LNCaP clone FGC (cell line): ENCODE data around the gene SFN.
A peak's percentile ranks its signal among the peaks of the same experiment; 100 is the strongest.

Experiments
- DNase-seq: peaks from one replicate; pipeline ENCODE4 v3.0.0-alpha.2; 2011; ENCODE audit warnings: low read depth
- H3K4me3 ChIP-seq: 2 replicates; pipeline ENCODE4 v1.5.1; 2011; ENCODE audit warnings: mild to moderate bottlenecking, low read depth, low read length, control low read depth
- TF ChIP-seq, protein P1 (sequence below): IDR thresholded peaks from 2 replicates; pipeline ENCODE4 v1.5.1; 2012; ENCODE audit warnings: mild to moderate bottlenecking; ENCODE audit not compliant: control insufficient read depth, insufficient read depth; ENCODE audit errors: extremely low read depth

The SFN gene

GRCh38 chr1:26826261-26827105 lies 36.5 kb upstream of the SFN start, which contains the start of gene ZDHHC18:
TSS of gene ZDHHC18 (plus strand) at chr1:26826688. CDS start at chr1:26826805, 117 bp downstream.
- TF ChIP-seq, protein P1, sequence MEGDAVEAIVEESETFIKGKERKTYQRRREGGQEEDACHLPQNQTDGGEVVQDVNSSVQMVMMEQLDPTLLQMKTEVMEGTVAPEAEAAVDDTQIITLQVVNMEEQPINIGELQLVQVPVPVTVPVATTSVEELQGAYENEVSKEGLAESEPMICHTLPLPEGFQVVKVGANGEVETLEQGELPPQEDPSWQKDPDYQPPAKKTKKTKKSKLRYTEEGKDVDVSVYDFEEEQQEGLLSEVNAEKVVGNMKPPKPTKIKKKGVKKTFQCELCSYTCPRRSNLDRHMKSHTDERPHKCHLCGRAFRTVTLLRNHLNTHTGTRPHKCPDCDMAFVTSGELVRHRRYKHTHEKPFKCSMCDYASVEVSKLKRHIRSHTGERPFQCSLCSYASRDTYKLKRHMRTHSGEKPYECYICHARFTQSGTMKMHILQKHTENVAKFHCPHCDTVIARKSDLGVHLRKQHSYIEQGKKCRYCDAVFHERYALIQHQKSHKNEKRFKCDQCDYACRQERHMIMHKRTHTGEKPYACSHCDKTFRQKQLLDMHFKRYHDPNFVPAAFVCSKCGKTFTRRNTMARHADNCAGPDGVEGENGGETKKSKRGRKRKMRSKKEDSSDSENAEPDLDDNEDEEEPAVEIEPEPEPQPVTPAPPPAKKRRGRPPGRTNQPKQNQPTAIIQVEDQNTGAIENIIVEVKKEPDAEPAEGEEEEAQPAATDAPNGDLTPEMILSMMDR, result peak; percentile 72
- no peak for DNase-seq
- peak within 1 kb of the TSS; percentile 60 for H3K4me3 ChIP-seq

DNA sequence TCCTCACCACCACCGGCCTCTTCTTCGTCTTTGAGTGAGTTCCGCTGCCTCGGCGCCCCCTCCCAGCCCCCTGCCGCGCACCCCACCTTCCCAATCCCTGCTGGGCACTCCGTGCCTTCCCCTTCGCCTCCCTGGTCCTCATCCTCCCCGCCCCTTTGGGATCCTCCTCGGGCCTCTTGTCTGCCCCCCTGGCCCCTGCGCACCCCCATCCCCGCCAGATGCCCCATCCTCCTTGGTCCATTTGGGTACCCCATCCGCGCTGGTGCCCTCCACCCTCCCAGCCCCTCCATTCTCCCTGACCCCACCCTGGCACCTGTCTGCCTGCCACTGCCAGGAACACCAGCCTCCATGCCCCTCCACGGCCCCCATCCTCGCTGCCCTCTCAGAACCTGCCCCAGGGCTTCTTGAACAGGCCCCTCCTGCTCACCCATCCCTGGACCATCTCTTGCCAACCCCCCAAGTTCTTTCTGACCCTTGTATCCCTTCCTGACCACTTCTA lies 35.8 kb upstream of the SFN start:
- TF ChIP-seq, protein P1, result no peak

GRCh38 chr1:26827663-26828062 lies 35.3 kb upstream of the SFN start:
- TF ChIP-seq, protein P1, result no peak
- DNase-seq, result no peak
- peak overlapping the region; percentile 60 for H3K4me3 ChIP-seq

More for the DNA sequence above, 35.8 kb upstream of the SFN start:
- peak overlapping the region; percentile 60 for H3K4me3 ChIP-seq
- no peak for DNase-seq

GRCh38 chr1:26828411-26828991 lies 34.4 kb upstream of the SFN start:
- TF ChIP-seq, protein P1, result no peak
- DNase-seq, result no peak
- no peak overlapping the region for H3K4me3 ChIP-seq

DNA sequence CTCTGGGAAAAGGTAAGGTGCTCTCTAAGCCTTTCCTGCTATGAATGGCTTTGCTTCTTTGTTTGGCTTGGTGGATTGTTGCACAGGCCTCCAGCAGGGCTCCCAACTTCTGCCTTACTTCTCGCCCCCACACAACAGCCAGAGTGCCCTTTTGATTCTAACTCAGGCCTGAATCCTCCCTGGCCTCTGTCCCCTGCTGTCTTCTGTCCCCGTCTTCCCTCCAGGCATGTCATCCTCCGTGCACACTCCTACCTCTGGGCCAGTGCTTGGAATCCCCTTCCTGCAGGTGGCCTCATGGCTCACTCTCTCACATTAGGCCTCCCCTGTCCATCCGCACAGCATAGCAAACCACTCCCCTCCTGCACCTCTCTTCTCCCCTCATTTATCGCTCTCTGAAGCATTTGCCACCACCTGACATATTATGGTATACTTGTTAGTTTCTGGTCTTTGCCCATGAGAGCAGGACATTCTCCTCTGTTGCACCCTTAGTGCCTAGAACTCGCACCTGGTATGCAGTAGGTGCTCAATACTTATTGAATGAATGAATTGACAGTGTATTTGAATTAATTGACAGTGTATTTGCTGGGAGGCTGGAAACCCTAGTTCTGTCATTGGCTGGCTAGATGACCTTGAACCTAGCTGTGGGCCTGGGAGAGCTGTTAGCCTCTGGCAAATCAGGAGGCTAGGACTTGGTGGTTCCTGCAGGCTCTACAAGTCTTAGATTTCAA lies 33.6 kb upstream of the SFN start:
- no peak overlapping the region for H3K4me3 ChIP-seq
- no peak for DNase-seq
- TF ChIP-seq, protein P1, result no peak

DNA sequence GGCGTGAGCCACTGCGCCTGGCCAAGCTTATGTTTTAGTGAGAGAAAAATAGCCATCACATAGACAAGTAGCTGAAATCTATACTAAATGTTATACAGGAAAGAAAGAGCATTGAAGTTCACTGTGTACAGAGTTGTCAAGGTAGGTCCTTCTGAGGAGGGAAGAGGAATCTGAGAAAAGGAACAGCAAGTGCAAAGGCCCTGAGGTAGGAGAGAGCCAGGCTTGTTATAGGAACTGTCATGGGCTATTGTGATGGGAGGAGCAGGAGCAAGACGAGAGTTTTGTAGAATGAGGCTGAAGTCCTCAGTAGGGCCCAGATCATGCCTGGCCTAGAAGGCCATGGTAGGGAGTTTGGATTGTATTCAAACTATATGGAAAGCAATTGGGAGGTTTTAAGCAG lies 31.9 kb upstream of the SFN start:
- DNase-seq, result no peak
- no peak overlapping the region for H3K4me3 ChIP-seq
- TF ChIP-seq, protein P1, result no peak
